ENCODE measurements around the gene GRIA1.

GRCh38 chr5:153500178-153500577 is 9.7 kb downstream of the GRIA1 start:
- TF ChIP-seq CTCF (IDR thresholded peaks at IDR 0.05) (no peak), POLR2A (IDR thresholded peaks at IDR 0.05) (no peak), EP300 (IDR thresholded peaks at IDR 0.05) (no peak)
